Ishikawa (cell line): ENCODE data around the gene CXXC4.

Source experiments
- CEBPB ChIP-seq: IDR thresholded peaks from 2 replicates; pipeline ENCODE4 v1.6.1; 2012
- CREB1 ChIP-seq: IDR thresholded peaks from 2 replicates; pipeline ENCODE4 v1.6.1; 2012; ENCODE audit warnings: low read depth
- EGR1 ChIP-seq: IDR thresholded peaks from 2 replicates; pipeline ENCODE4 v1.6.1; 2012
- EP300 ChIP-seq: IDR thresholded peaks from 2 replicates; pipeline ENCODE4 v1.6.1; 2012; ENCODE audit warnings: borderline replicate concordance
- FOXM1 ChIP-seq: IDR thresholded peaks from 2 replicates; pipeline ENCODE4 v1.6.1; 2012; ENCODE audit warnings: low read depth, borderline replicate concordance
- MAX ChIP-seq: IDR thresholded peaks from 2 replicates; pipeline ENCODE4 v1.6.1; 2012
- NFIC ChIP-seq: IDR thresholded peaks from 2 replicates; pipeline ENCODE4 v1.6.1; 2012
- RAD21 ChIP-seq: IDR thresholded peaks from 2 replicates; pipeline ENCODE4 v1.6.1; 2012; ENCODE audit warnings: low read depth
- TAF1 ChIP-seq: IDR thresholded peaks from 2 replicates; pipeline ENCODE4 v1.6.1; 2012; ENCODE audit warnings: low read depth, mild to moderate bottlenecking
- TCF12 ChIP-seq: IDR thresholded peaks from 2 replicates; pipeline ENCODE4 v1.6.1; 2012; ENCODE audit warnings: low read depth
- TEAD4 ChIP-seq: IDR thresholded peaks from 2 replicates; pipeline ENCODE4 v1.6.1; 2012
- YY1 ChIP-seq: IDR thresholded peaks from 2 replicates; pipeline ENCODE4 v1.6.1; 2012; ENCODE audit warnings: low read depth
- ZBTB7A ChIP-seq: IDR thresholded peaks from 2 replicates; pipeline ENCODE4 v1.6.1; 2012; ENCODE audit warnings: low read depth
- TF ChIP-seq, protein P1 (sequence below): IDR thresholded peaks from 2 replicates; pipeline ENCODE4 v1.6.1; 2012; ENCODE audit warnings: low read depth, mild to moderate bottlenecking
- TF ChIP-seq, protein P2 (sequence below): IDR thresholded peaks from 2 replicates; pipeline ENCODE4 v1.6.1; 2012

Gene CXXC4

DNA sequence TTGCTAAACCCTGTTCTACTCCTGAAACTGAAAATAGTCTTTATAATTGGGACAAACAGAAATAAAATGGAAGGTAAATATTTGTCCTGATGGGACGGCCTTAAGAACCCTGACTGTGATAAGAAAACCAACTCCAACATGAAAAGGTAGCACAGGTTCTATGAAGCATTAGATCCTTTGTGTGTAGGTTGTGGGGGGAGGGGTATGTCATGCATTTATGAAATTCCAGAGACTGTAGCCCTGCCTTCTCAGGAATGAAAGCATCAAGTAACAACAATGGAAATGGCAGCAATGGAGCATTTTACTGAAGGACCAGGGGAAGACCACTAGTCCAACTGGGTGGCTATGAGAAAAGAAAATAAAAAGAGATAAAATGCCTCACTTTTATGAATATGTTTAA is 23.9 kb downstream of the CXXC4 start:
- TF ChIP-seq TEAD4 (peak; percentile 82), MAX (no peak), YY1 (0 out of 2 replicates have a peak, but pooled peaks have one; percentile 37), TAF1 (no peak), TCF12 (no peak)
- TF ChIP-seq, protein P1, sequence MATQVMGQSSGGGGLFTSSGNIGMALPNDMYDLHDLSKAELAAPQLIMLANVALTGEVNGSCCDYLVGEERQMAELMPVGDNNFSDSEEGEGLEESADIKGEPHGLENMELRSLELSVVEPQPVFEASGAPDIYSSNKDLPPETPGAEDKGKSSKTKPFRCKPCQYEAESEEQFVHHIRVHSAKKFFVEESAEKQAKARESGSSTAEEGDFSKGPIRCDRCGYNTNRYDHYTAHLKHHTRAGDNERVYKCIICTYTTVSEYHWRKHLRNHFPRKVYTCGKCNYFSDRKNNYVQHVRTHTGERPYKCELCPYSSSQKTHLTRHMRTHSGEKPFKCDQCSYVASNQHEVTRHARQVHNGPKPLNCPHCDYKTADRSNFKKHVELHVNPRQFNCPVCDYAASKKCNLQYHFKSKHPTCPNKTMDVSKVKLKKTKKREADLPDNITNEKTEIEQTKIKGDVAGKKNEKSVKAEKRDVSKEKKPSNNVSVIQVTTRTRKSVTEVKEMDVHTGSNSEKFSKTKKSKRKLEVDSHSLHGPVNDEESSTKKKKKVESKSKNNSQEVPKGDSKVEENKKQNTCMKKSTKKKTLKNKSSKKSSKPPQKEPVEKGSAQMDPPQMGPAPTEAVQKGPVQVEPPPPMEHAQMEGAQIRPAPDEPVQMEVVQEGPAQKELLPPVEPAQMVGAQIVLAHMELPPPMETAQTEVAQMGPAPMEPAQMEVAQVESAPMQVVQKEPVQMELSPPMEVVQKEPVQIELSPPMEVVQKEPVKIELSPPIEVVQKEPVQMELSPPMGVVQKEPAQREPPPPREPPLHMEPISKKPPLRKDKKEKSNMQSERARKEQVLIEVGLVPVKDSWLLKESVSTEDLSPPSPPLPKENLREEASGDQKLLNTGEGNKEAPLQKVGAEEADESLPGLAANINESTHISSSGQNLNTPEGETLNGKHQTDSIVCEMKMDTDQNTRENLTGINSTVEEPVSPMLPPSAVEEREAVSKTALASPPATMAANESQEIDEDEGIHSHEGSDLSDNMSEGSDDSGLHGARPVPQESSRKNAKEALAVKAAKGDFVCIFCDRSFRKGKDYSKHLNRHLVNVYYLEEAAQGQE: no peak

DNA sequence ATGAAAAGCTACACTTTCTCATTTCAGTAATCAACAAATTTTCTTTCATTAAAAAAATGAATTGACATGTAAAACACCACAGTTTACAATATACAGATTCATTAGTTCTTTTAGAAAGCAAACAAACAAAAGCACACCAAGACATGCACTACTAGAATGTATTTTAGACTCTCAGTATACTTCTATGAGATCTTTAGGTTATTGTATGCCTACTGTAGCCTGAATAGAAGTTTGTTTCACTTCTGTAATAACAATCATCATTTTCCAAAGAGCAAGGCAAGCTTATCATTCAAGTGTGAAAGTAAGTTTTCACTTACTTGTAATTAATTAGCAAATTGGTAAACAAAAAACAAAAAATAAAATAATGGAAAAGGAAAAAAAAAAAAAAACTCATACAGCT is 24.9 kb downstream of the CXXC4 start:
- TF ChIP-seq FOXM1 (no peak), TAF1 (no peak), ZBTB7A (no peak), NFIC (no peak), CREB1 (no peak), TCF12 (no peak), RAD21 (no peak)
- TF ChIP-seq, protein P2, sequence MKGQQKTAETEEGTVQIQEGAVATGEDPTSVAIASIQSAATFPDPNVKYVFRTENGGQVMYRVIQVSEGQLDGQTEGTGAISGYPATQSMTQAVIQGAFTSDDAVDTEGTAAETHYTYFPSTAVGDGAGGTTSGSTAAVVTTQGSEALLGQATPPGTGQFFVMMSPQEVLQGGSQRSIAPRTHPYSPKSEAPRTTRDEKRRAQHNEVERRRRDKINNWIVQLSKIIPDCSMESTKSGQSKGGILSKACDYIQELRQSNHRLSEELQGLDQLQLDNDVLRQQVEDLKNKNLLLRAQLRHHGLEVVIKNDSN: no peak

GRCh38 chr4:104465619-104466018 is 29.1 kb downstream of the CXXC4 start:
- no peak for TF ChIP-seq YY1
- no peak for TF ChIP-seq TAF1
- TF ChIP-seq TCF12: no peak
- no peak for TF ChIP-seq MAX
- no peak for TF ChIP-seq TEAD4
- TF ChIP-seq EGR1: no peak
- no peak for TF ChIP-seq FOXM1
- no peak for TF ChIP-seq CEBPB
- no peak for TF ChIP-seq ZBTB7A

DNA sequence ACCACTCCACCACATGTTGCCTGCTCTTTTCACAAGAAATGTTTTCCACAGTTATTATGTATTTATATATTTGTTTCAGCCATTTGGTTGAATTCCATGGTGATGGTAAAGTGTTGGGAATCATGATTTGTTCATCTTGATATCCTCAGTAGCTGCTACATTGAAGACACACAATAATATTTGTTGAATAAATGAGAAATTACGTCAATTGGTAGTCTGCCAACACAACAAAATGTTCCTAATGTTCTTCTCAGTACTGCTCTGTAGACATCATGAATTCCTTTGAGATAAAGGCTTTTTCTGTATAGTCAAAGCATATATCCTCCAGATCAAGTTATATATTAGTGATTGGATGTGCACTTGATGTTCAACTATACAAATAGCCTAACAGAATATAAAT is 29.5 kb downstream of the CXXC4 start:
- no peak for TF ChIP-seq MAX
- TF ChIP-seq EGR1: no peak
- TF ChIP-seq CREB1: no peak
- no peak for TF ChIP-seq RAD21

DNA sequence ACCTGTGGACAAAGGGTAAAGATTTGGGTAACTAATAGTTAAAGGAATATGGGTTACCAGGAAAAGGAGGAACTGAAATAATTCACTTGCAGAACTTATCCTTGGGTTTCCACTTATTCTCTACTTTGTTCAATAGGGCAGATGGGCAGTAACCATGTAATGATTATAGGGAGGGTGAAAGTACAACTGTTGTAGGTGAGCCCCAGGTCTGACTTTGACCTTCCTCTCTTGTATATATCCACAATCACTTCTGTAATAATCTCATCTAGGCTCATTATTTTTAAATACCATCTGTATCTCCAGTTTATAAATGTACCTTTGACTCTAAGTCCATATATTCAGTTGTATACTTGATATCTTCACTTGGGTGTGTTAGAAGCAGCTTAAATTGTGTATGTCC is 32.1 kb downstream of the CXXC4 start:
- TF ChIP-seq TEAD4 (no peak), NFIC (no peak), CREB1 (no peak), FOXM1 (no peak), CEBPB (no peak), EP300 (no peak), TCF12 (no peak)
- TF ChIP-seq, protein P2: no peak
- TF ChIP-seq, protein P1: no peak

- TF ChIP-seq NFIC (no peak), CREB1 (no peak), EP300 (no peak), TCF12 (no peak), EGR1 (no peak), CEBPB (no peak), TAF1 (no peak), RAD21 (no peak), ZBTB7A (no peak)
- TF ChIP-seq, protein P1: no peak
These were observed 37.2 kb downstream of the CXXC4 start for GRCh38 chr4:104457308-104457981.
